Fibroblast of skin of scalp (primary cell): ENCODE data around the gene SMURF2.
"Not testable (repeated sequence)": the region's sequence is repeated elsewhere in the genome, so short reads cannot be mapped to it uniquely, and the experiment has no call there.

ENCODE experiments used
- DNase-seq: peaks from one replicate; pipeline ENCODE4 v3.0.0-alpha.2; 2013

The SMURF2 gene

DNA sequence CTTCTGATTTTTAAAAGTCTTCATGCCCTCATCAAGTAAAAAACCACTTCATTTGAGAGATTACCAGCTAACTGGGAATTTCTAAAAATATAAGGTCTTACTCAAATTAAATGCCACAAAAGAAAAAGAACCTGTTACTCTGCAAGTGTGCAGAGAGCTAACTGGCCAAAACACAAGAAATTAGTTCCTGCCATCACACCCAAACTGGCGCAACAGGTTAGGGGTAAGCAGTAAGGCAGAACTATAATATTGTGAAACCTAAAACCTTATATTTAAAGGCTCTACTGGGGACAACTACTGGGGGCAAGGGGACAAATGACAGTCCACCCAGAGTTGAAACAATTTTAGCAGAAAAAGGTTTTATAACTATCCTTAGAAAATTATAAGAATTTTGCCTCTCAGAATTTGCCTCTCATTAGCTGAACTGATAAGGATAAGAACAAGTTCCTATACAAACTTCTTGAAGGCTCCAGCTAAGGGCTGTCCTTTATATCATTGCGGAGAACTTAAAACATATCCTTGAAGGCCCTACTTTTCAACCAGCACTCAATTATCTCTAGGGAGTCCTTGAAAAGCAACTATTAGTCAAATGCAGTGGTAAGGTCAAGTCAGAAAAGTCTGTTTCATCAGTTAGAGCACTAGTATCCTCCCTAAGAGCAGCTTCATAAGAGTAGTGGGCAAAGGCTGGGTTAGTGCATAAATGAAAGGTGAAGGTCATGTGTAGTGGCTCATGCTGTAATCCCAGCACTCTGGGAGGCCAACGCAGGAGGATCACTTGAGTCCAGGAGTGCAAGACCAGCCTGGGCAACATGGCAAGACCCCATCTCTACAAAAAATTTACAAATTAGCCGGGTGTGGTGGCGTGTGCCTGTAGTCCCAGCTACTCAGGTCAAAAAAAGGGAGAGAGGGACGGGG is 31.5 kb downstream of the SMURF2 start:
- DNase-seq, result no peak

DNA sequence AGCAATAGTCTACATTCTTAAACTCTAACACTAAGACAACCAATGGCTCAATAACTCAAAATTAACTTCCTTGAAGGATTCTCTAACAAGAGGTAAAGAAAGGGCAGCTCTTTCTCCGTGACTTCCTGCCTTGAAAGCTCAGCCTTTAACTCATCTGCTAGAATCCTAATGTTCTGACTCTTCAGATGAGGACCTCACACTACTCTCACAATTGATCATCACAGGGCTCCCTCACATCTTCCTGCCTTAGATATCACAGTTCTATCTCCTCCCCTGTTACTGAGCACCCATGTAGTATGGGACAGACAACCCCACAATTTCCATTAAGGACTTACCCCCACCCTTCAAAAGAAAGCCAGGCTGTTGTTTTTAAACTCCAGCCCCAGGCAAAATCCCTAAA is 33.5 kb downstream of the SMURF2 start:
- DNase-seq, result no peak

DNA sequence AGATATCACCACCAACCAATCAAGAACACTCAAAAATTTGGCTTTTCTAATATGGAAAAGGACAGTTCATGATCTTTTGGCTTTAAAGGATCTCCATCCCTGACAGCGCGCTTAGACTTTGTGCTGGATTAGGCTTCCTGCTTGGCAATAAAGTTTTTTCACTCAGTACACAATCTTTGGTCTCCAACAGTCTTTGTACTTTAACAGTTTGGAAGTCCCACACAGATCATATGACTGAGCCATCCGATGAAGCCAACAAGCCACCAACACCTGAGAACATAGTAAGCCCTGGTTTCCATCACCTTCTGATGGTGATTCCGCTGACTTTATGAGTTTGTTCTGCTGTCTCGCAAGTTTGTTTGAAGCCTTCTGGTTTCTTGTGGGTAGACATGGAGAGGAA is 34.3 kb downstream of the SMURF2 start:
- no peak for DNase-seq

DNA sequence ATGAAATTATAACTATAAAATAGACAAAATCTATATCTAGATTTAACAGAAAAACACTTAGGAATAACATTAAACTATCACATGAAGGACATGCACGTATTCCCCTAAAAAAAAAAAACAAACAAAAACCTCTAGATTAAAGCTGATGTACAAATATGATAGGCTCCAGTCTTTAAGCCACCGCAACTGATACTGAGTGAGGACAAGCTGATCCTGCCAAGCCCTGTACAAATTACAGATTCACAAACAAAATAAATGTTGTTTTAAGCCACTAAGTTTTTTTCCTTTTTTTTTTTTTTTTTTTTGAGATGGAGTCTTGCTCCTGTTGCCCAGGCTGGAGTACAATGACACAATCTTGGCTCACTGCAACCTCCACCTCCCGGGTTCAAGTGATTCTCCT is 35.3 kb downstream of the SMURF2 start:
- no peak for DNase-seq

DNA sequence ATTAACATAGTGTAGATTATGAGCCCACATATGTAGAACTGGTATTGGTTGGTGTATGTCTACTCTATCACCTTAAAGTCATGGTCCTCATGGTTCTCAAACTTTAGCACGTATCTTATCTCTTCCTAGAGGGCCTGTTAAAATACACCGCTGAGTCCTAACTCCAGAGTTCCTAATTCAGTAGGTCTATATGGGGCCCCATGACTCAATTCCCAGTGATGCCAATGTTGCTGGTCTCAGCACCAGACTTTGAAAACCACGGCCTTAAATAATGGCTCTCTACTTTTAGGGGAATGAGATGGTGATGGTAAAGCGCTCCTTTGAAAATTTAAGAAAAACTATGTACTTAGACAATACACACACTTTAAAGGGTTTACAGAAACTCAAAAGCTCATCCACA is 36.6 kb downstream of the SMURF2 start:
- DNase-seq, result no peak

DNA sequence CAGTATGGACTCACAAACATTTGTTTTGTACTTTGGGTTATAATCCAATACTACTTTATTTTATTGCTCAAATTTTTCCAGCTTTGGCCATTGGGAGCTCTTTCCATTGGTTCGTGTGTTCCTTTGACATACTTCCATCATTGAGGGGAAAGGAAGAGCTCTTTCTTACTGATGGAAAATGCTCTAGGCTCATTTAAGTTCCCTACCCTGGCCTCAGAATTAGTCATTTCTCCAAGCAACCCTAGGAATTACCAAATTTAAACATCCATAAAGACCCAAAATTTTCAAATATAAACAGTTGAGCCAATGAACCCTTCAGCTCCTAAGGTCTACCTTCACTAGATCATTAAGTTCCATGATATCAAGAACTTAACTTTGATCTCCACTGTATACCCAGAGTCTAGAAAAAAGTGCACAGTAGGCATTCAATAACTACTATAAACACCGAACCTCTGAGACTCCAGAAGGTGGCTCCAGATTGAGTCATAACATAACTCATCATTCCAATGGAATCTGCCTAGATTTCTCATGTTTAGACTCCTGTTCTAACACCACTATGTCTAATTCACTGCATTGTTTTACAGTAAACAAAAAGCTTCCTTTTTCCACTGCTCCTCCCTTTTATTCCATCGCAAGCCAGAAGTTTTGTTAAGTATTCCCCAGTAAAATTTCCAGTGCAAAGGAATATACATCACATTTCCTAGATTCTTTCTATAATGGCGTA is 39.0 kb downstream of the SMURF2 start:
- DNase-seq, result peak; percentile 77

DNA sequence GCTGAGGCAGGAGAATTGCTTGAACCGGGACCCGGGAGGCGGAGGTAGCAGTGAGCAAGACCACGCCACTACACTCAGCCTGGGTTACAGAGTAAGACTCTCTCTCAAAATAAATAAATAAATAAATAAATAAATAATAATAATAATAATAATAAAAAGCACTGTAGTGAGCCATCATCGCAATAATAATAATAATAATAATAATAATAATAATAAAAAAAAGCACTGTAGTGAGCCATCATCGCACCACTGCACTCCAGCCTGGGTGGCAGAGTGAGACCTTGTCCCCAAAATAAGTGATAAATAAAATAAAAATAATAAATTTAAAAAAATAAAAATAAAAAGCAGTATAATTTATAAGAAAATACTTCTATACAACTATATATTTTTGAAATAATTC is 40.3 kb downstream of the SMURF2 start:
- no peak for DNase-seq

DNA sequence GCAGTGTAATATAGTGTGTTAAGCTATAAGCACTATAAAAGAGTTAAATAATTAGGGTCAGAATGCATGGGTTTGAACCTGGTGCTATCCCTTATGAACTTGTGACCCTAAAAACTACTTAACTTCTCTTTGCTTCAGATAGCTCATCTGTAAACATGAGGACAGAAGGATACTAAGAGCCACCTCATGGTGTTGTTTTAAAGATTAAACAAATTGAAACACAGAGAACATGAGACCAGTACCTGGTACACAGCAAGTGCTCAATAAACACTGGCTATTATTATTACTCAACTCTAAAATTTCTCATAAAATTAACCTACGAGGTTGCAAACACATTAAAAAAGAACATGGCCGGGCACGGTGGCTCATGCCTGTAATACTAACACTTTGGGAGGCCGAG is 43.3 kb downstream of the SMURF2 start:
- no peak for DNase-seq

DNA sequence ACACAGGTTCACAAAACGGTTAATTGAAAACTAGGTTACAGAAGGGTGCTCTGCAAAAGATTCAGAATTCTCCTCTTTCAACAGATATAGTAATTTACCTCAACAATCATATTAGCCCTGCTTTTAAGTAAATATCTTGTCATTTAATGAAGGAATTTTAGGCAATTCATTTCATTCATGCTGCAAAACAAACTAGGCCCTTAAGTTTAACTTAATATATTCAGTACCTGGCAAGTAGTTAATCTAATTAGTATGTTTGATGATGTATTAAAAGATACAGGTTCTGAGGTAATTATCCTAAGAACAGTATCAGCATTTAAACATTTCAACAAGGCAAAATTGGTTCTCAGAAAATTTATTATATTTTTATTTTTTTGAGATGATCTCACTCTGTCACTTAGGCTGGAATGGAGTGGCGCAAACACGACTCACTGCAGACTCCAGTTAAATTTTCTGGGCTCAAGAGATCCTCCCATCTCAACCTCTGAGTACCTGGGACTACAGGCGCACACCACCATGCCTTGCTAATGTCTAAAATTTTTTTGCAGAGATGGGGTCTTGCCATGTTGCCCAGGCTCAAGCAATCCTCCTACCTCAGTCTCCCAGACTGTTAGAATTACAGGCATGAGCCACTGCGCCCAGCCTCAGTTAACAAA is 44.9 kb downstream of the SMURF2 start:
- peak; percentile 26 for DNase-seq

DNA sequence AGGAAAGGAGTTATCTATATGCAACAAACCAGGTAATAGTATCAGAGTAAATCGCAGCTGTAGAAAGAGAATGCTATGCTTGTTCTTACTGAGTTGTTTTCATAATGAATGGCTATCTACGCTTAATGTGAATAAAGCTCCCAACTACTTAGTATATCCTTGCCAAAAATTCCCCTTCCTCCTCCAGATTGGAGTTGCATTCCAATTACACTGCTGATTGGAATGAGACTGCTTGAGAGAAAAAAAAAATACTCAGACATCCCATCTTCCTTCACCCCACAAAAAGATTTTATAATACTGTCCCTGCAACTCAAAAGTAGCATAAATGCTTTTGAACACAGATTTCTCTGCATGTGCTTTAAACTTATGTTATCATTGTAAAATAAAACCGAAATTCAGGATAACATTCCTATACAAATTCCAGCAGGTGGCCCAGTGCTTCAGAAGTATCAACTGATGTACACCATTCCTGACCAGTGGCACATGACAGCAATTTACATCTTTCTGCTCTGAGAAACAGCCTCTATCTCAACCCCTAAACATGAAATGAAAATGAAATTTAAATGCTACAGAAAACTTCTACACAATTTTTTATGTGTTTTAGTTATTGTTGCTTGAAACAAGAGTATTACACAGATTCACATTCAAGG is 47.0 kb downstream of the SMURF2 start:
- DNase-seq, result peak; percentile 87

DNA sequence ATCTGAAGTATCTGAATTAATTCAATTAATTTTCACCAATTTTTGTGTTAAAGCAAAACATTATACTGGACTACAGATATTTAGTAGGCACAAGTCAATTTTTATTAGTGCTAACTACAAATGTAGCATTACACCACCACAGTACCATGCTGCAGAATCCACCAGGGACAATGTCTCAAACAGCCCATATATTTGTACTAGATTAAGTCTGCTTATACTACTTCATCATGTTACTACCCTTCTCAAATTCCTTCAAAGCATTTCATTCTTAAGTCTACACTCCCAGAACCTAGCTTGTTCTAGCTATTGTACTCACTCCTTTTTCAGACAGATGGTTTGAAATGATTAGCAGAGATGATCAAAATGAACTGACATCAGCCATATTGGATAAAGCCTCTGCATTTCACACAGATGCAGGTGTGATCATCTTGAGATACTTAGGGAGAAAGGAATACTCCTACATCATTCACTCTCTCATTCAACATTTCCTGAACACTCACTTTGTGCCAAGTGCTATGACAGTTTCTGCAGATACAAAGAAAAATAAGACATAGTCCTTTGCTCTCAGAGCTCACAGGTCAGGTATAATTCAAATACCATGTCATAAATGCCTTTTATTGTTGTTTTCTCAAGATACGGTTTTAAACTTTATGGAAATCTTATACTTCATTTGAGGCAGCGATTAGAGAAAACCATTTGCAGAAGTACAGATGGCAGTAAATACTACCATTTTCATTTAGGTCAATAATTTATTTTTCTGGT is 47.7 kb downstream of the SMURF2 start:
- DNase-seq, result peak; percentile 41

DNA sequence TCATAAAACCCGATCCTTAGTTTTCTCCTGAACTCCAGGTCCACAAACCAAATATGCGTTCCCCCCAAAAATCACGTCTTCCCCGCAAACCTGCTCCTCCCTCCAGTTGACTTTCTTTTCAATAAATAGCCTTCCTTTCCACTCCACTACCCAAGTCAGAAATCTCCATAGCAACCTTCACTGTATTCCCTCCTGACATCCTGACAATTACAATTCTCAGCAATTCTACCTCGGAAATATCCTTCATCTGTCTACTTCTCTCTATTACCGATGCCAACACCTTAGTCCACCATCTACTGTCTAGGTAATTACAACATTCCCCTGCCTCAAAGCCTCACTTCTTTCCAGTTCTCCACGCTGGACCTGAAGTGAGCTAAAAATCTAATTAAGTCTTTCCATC is 50.7 kb downstream of the SMURF2 start:
- DNase-seq, result no peak

DNA sequence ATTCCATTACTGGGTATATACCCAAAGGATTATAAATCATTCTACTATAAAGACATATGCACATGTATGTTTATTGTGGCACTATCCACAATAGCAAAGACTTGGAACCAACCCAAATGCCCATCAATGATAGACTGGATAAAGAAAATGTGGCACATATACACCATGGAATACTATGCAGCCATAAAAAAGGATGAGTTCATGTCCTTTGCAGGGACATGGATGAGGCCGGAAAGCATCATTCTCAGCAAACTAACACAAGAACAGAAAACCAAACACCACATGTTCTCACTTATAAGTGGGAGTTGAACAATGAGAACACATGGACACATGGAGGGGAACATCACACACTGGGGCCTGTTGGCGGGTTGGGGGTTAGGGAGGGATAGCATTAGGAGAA is 51.9 kb downstream of the SMURF2 start:
- DNase-seq, result not testable (repeated sequence)

DNA sequence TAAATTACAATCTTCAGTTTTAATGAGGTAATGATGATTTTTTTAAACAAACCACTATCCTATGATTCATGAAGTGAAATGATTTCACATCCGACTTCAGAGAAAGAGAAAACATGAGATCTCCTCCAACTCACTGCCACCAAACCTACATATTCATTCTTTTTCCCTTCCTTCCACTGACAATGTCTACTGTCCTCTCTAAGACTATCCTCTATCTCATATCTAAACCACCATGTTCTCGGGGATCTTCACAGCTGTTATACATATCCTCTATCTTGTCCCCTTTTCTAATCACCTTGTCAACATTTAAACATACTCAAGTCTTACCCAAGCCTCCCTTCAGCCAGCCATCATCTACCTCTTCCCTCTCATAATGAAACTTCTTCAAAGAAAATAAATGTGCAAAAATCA is 53.5 kb downstream of the SMURF2 start:
- peak; percentile 33 for DNase-seq

DNA sequence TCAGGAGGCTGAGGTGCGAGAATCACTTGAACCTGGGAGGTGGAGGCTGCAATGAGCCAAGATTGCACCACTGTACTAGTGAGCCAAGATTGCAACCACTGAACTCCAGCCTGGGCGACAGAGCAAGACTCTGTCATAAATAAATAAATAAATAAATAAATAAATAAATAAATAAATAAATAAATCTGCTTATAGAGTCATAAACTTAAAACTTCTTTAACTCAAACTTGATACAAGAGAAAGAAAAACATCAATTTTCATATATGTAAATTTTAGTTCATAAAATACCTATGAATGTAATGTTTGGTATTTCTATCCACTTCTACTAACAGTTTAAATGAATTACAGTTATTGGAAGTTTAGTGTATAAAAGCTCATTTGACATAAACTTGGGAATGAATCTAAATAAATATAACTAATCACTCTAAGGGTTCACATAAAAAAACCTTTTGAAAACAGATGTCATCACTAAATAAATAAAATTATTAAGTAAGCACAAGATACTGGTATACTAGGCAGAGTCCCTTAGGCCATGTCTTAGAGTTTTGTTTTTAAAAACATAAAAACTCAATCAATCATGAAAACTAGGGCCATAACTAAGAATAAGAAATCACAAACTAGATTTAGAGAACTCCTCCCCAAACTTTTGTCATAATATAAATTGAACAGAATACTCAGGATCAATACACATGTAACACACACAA is 54.1 kb downstream of the SMURF2 start:
- no peak for DNase-seq

DNA sequence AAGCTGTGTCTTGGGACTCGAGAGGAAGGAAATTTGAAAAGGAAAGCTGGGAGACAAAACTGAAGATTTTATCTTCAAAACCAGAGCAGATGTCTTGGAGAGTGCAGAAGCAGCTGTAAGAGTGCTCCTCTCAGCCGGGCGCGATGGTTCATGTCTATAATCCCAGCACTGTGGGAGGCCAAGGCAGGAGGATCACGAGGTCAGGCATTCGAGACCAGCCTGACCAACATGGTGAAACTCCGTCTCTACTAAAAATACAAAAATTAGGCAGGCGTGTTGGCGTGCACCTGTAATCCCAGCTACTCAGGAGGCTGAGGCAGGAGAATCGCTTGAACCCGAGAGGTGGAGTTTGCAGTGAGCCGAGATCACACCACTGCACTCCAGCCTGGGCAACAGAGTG is 57.6 kb downstream of the SMURF2 start:
- DNase-seq, result not testable (repeated sequence)

DNA sequence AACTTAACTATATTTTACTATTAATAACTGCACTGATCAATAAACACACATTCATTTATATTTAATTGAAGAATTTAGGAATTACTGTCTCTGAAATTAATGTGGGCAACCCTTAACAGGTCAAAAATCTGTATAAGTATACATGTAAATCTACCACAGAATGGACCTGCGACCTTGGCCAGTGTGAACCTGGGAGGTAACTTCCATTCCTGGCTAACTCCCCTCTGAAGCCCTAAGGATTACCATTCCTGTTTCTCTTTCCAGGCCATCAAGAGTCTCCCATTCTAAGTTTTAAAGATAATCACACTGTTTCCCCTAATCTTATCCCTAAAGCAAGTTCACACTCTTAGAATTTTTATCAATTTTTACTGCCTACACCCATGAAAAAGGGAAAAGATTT is 58.1 kb downstream of the SMURF2 start:
- no peak for DNase-seq

DNA sequence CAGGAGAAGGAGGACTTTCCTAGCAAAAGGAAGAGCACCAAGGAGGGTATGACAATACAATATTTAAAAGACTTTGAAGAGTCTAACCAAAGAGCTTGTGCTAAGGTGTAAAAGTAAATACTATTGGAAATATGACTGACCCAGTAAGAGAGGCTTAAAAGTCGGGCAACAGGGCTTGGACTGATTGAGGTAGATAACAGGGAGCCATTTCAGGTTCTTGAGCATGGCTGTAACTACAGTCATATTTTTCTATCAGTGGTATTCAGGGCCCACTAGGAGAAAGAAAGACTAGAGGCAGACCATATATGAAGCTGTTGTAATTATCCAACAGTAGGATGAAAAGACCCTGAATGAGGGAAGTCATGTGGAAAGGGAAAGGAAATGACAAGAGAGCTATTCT is 62.3 kb downstream of the SMURF2 start:
- no peak for DNase-seq

DNA sequence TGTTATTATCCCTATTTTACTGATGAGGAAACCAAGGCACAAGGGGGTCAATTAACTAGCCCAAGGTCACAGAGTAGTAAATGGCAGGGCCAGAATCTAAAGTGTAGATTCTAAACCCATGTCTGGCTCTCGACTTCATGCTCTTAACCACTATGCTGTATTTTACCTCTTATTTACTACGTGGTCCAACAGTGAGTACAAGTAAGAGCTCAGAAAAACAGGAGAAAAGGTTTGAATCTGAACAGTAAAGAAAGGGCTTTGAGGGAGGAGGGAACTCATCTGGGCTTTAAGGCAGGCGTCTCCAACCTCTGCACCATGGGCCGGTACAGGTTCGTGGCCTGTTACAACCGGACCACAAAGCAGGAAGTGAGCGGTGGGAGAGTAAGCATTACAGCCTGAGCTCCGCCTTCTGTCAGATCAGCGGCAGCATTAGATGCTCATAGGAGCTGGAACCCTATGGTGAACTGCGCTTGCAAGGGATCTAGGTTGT is 62.9 kb downstream of the SMURF2 start:
- no peak for DNase-seq

DNA sequence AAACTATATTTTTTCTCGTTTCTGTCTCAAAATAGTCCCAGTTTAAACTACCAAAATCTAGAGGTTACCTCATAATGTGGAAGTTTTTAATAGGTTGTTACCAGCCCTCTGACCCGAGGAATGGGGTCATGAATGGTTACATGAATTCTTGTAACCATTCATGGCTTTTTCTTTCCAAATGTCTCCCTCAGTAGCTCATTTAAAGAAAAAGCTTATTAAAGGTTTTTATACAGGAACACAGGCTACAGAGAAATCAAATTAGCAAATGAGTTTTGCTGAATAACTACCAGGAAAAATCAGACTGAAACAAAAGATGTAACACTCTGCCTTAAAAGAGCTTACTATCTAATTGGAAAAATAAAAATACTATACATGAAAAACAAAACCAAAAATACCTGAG is 63.4 kb downstream of the SMURF2 start:
- no peak for DNase-seq

DNA sequence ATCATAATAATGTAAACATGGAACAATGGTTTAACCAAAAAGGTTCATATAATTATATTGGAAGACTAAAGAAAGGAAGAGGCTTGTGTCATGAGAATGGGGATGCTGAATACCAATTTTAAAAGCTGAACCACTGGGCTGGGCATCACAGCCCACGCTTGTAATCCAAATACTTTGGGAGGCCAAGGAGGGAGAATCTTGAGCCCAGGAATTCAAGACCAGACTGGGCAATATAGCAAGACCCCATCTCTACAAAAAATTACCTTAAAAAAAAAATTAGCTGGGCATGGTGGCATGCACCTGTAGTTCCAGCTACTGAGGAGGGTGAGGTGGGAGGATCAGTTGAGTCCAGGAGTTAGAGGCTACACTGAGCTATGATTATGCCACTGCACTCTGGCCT is 65.1 kb downstream of the SMURF2 start:
- no peak for DNase-seq
